NB4 (cell line): ENCODE data around the gene PXT1.

Experiments used
- DNase-seq: peaks from one replicate; pipeline ENCODE4 v3.0.0; 2010; ENCODE audit warnings: low read depth
- H3K4me3 ChIP-seq: one replicate; pipeline ENCODE4 v1.5.1; 2011; ENCODE audit warnings: mild to moderate bottlenecking, low read depth, low read length, moderate library complexity
- CTCF ChIP-seq: IDR thresholded peaks from one replicate; pipeline ENCODE4 v1.5.1; 2012; ENCODE audit warnings: low read depth, low read length
- MYC ChIP-seq: IDR thresholded peaks from 2 replicates; pipeline ENCODE4 v1.6.1; 2011; ENCODE audit warnings: low read depth, low read length
- POLR2A ChIP-seq: IDR thresholded peaks from 2 replicates; pipeline ENCODE4 v1.6.1; 2011; ENCODE audit warnings: mild to moderate bottlenecking; ENCODE audit not compliant: insufficient read length; ENCODE audit errors: extremely low read depth
- TF ChIP-seq, protein P1 (sequence below): IDR thresholded peaks from 2 replicates; pipeline ENCODE4 v1.6.1; 2011; ENCODE audit warnings: low read depth, low read length

PXT1 gene

DNA sequence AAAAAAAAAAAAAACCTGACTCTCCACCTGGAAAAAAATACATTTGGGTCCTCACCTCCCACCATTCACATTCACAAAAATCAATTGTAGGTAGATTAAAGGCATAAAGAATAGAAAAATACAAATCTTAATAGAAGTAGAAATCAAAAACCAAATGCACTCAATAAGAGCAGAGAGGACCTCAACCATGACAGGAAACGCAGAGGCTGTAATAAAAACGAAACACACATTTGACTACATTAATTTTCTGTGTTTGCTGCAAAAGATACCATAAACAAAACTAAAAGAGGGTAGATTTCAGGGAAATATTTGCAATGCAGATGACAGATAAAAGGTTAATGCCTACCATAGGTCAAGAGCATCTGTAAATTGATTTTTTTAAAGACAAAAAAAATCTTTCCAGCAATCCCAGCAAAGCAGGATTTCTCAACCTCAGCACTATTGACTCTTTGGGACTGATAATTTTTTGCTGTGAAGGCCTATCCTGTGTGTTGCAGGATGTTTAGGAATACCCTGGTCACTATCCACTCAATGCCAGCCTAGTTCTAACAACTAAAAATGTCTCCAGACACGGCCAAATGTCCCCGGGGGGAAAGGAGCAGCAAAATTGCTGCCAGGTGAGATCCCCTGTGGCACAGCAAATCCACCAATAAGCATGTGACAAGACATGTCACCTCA lies 64.3 kb downstream of the PXT1 start:
- no peak overlapping the region for H3K4me3 ChIP-seq
- no peak for DNase-seq
- no peak for TF ChIP-seq MYC
- no peak for TF ChIP-seq POLR2A
- TF ChIP-seq, protein P1, sequence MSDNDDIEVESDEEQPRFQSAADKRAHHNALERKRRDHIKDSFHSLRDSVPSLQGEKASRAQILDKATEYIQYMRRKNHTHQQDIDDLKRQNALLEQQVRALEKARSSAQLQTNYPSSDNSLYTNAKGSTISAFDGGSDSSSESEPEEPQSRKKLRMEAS = no peak
- TF ChIP-seq CTCF = no peak

DNA sequence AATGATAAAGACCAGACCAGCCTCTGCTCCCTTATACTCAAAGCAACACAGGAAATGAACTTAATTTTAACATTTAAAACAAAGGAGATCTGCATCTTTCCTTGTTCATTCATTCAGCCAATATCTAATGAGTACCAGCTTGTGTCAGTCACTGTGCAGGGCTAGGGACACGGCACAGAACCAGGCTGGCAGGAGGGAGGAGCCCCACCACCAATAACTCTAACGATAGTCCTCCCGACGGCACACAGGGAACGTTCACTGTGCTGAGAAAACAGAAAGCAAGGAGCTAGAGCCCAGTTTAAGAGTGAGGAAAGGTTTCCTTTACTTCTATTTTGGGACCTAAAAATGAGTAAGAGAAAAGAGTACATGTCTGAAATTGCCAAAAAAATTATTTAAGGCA lies 65.1 kb downstream of the PXT1 start:
- no peak for DNase-seq
- H3K4me3 ChIP-seq = no peak overlapping the region
- no peak for TF ChIP-seq CTCF
- TF ChIP-seq, protein P1 = no peak
- TF ChIP-seq POLR2A = no peak
- TF ChIP-seq MYC = no peak

GRCh38 chr6:36376742-36377141 lies 65.9 kb downstream of the PXT1 start:
- TF ChIP-seq, protein P1 = no peak
- no peak for TF ChIP-seq CTCF
- no peak for TF ChIP-seq MYC
- TF ChIP-seq POLR2A = no peak
- no peak overlapping the region for H3K4me3 ChIP-seq
- no peak for DNase-seq

DNA sequence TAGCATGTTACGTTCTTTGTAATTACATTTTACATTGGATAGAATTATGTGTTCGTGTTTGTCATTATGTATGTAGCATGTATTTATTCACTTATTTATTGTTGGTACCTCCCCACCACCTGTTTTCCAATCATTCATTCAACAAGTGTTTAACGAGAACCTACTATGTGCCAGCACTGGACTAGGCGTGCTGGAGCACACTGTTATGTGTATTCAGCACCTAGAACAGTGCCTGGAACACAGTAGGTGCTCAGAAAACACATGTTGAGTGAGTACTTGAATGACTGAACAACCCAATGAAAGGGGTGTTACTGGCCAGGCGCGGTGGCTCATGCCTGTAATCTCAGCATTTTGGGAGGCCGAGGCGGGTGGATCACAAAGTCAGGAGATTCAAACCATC lies 66.5 kb downstream of the PXT1 start:
- TF ChIP-seq CTCF = no peak
- no peak for TF ChIP-seq MYC
- TF ChIP-seq, protein P1 = no peak
- TF ChIP-seq POLR2A = no peak
- DNase-seq = no peak
- H3K4me3 ChIP-seq = no peak overlapping the region

GRCh38 chr6:36375644-36376155 lies 67.0 kb downstream of the PXT1 start:
- no peak for DNase-seq
- H3K4me3 ChIP-seq = no peak overlapping the region
- TF ChIP-seq CTCF (no peak), POLR2A (no peak), MYC (no peak)
- TF ChIP-seq, protein P1 = no peak

DNA sequence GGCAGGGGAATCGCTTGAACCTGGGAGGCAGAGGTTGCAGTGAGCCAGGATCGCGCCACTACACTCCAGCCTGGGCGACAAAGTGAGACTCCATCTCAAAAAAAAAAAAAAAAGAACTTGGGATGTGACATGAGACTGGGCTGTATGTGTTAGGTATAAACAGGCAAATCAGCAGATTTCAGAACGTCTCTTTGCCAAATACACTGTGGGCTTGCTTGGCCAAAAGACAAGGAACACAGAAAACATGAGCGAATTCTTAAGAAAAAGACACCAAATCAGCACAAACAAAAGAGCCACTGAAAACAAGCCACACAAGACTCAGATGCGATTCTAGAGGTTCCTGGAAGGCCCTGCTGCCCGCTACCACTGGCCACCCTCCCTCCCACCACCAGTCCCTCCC lies 67.7 kb downstream of the PXT1 start:
- no peak overlapping the region for H3K4me3 ChIP-seq
- no peak for TF ChIP-seq CTCF
- TF ChIP-seq, protein P1 = no peak
- DNase-seq = no peak
